Uterus (tissue), 4 donors: ENCODE results near the gene AKR1A1. TPM values are rescaled to one million over a fixed set of nuclear protein-coding genes. Genes with fewer than 3 reads are reported as not detected.

Source experiments
- DNase-seq, 2 donors: peaks; one replicate each; pipeline ENCODE4 v3.0.0-alpha.2; 2019 to 2020
- H3K27ac ChIP-seq, 2 donors: fragments of 200-600 bp; sonication (generic); 1 replicate in 1 of 2; 2 replicates in 1 of 2; pipeline ENCODE4 v1.5.1; 2016 to 2018
- H3K27me3 ChIP-seq, 2 donors: fragments of 200-600 bp; sonication (generic); one replicate each; pipeline ENCODE4 v1.5.1; 2018 to 2019; ENCODE audit warnings: control low read depth in 1 of 2
- H3K36me3 ChIP-seq, 2 donors: fragments of 200-600 bp; sonication (generic); one replicate each; pipeline ENCODE4 v1.5.1; 2019; ENCODE audit warnings: control low read depth in 1 of 2
- H3K4me1 ChIP-seq, 2 donors: fragments of 200-600 bp; sonication (generic); one replicate each; pipeline ENCODE4 v1.5.1; 2018 to 2019; ENCODE audit warnings: control low read depth in 1 of 2
- H3K4me3 ChIP-seq, 2 donors: fragments of 200-600 bp; sonication (generic); 1 replicate in 1 of 2; 2 replicates in 1 of 2; pipeline ENCODE4 v1.5.1; 2018 to 2019; ENCODE audit warnings: mild to moderate bottlenecking in 1 of 2
- H3K9me3 ChIP-seq, 2 donors: fragments of 200-600 bp; sonication (generic); one replicate each; pipeline ENCODE4 v1.5.1; 2019; ENCODE audit warnings: control low read depth in 1 of 2
- CTCF ChIP-seq, 4 experiments: fragments of 200-600 bp in 2 of 4; fragments of 450-650 bp in 2 of 4; sonication (generic) in 2 of 4; IDR thresholded peaks; one replicate each; pipeline ENCODE4 v1.5.1; 2016 to 2019; ENCODE audit warnings: antibody characterized with exemption in 4 of 4, mild to moderate bottlenecking in 2 of 4, moderate library complexity in 1 of 4
- POLR2A ChIP-seq, 2 donors: fragments of 450-650 bp; IDR thresholded peaks; one replicate each; pipeline ENCODE4 v1.6.1; 2016; ENCODE audit warnings: antibody characterized with exemption in 2 of 2, mild to moderate bottlenecking in 1 of 2, moderate library complexity in 1 of 2
- intact Hi-C: fragments of 100-400 bp; cut with DNase I; formaldehyde crosslinking; loops from one replicate; pipeline ENCODE4 v1.15.1; 2023; ENCODE audit warnings: low total_unique reads
- total RNA-seq, 4 donors: library from RNA; depleted of rRNA in 3 of 4; stranded (reverse); fragments of >200 nt in 3 of 4; gene quantifications; one replicate each; pipeline versions ENCODE4 v1.1.0 to v1.2.4, GENCODE V29; 2014 to 2023
- donor health status: DM: yes; HTN: yes; CAD: no.

AKR1A1 gene
- total RNA-seq, 4 donors from 2014 or later = 75.3 to 162 (median 106) TPM

GRCh38 chr1:45584351-45585109, 33.9 kb downstream of the AKR1A1 start:
- no peaks in the 10 kb centered on the region for H3K36me3 ChIP-seq
- intact Hi-C loops = no loop called here
- no peaks in the 10 kb centered on the region for H3K27me3 ChIP-seq
- H3K4me1 ChIP-seq = peaks cover 7 to 9% of the 10 kb centered on the region in 2 donors
- no peaks in the 10 kb centered on the region for H3K9me3 ChIP-seq
- H3K27ac ChIP-seq = peak overlapping the region; percentile 92 to 96
- H3K4me3 ChIP-seq = peak overlapping the region; percentile 87 to 100
- TF ChIP-seq CTCF (IDR thresholded peaks at IDR 0.05) (no peak), POLR2A (IDR thresholded peaks at IDR 0.05) (peak; percentile 20 to 52)
- DNase-seq = peak; percentile 83 to 85

GRCh38 chr1:45585110-45585426, 34.4 kb downstream of the AKR1A1 start:
- Histone ChIP-seq H3K4me1 (peaks cover 7 to 9% of the 10 kb centered on the region in 2 donors), H3K27ac (peak overlapping the region; percentile 92 to 96), H3K9me3 (no peaks in the 10 kb centered on the region), H3K27me3 (no peaks in the 10 kb centered on the region), H3K4me3 (peak overlapping the region; percentile 87 to 100), H3K36me3 (no peaks in the 10 kb centered on the region)
- no peak for TF ChIP-seq CTCF (IDR thresholded peaks at IDR 0.05)
- TF ChIP-seq POLR2A (IDR thresholded peaks at IDR 0.05) = no peak
- DNase-seq = no peak
- intact Hi-C loops = no loop called here

- Histone ChIP-seq H3K9me3 (no peaks in the 10 kb centered on the region), H3K27me3 (no peaks in the 10 kb centered on the region), H3K36me3 (no peaks in the 10 kb centered on the region), H3K4me3 (peak overlapping the region; percentile 87 to 100), H3K4me1 (peaks cover 7 to 9% of the 10 kb centered on the region in 2 donors), H3K27ac (peak overlapping the region in 1 of 2 donors; percentile 96)
- intact Hi-C loops = no loop called here
- no peak for DNase-seq
- no peak for TF ChIP-seq CTCF (IDR thresholded peaks at IDR 0.05)
- no peak for TF ChIP-seq POLR2A (IDR thresholded peaks at IDR 0.05)
Measured at GRCh38 chr1:45585496-45586075, 35.0 kb downstream of the AKR1A1 start.

- no peaks in the 10 kb centered on the region for H3K9me3 ChIP-seq
- H3K4me1 ChIP-seq = peaks cover 7 to 9% of the 10 kb centered on the region in 2 donors
- DNase-seq = no peak
- peak overlapping the region in 1 of 2 donors; percentile 11 for H3K27ac ChIP-seq
- TF ChIP-seq CTCF (IDR thresholded peaks at IDR 0.05) (no peak), POLR2A (IDR thresholded peaks at IDR 0.05) (no peak)
- H3K27me3 ChIP-seq = no peaks in the 10 kb centered on the region
- H3K4me3 ChIP-seq = no peak overlapping the region
- H3K36me3 ChIP-seq = no peaks in the 10 kb centered on the region
- intact Hi-C loops = no loop called here
Measured at GRCh38 chr1:45586769-45587168, 36.1 kb downstream of the AKR1A1 start.

GRCh38 chr1:45589861-45590260, 39.2 kb downstream of the AKR1A1 start:
- H3K27me3 ChIP-seq = no peaks in the 10 kb centered on the region
- no peaks in the 10 kb centered on the region for H3K36me3 ChIP-seq
- no peak overlapping the region for H3K4me3 ChIP-seq
- TF ChIP-seq CTCF (IDR thresholded peaks at IDR 0.05) = no peak
- TF ChIP-seq POLR2A (IDR thresholded peaks at IDR 0.05) = no peak
- DNase-seq = no peak
- no peaks in the 10 kb centered on the region for H3K9me3 ChIP-seq
- intact Hi-C loops = no loop called here
- H3K27ac ChIP-seq = no peak overlapping the region
- peaks cover 7 to 9% of the 10 kb centered on the region in 2 donors for H3K4me1 ChIP-seq
